Fibroblast of lung (primary cell): ENCODE results near the gene SLC23A1.

Source experiments
- CTCF ChIP-seq, 2 donors: IDR thresholded peaks in 1 of 2; conservative IDR thresholded peaks in 1 of 2; 1 replicate in 1 of 2; 2 replicates in 1 of 2; pipeline ENCODE4 v1.5.1; 2011 to 2012; ENCODE audit warnings: low read length in 2 of 2, control low read depth in 1 of 2, inconsistent platforms in 1 of 2, low read depth in 1 of 2, mild to moderate bottlenecking in 1 of 2
- EZH2 ChIP-seq: IDR thresholded peaks from 2 replicates; pipeline ENCODE4 v1.5.1; 2012; ENCODE audit warnings: low read length, control low read depth, mild to moderate bottlenecking; ENCODE audit errors: missing control alignments

- TF ChIP-seq CTCF (conservative IDR thresholded peaks at IDR 0.05 in 1 of 2, IDR thresholded peaks at IDR 0.05 in 1 of 2; ENCODE audit: low read depth in 1 of 2, low read length in 2 of 2) (no peak), EZH2 (no peak)
Observed at GRCh38 chr5:139401546-139401945, 18.4 kb upstream of the SLC23A1 start.
